ENCODE measurements around the gene TMEM132C. TPM values are rescaled to one million over a fixed set of nuclear protein-coding genes. Genes with fewer than 3 reads are reported as not detected.

Gene TMEM132C
- total and polyA plus RNA-seq, 3 donors from 2014 or later, result 2.9 to 5.5 (median 3.3) TPM

GRCh38 chr12:128290938-128291337, 24.0 kb downstream of the TMEM132C start:
- intact Hi-C loops (cut with DNase I; ENCODE audit: low total_unique reads), result no loop called here
- no peak for TF ChIP-seq CTCF (IDR thresholded peaks at IDR 0.05)
- TF ChIP-seq POLR2A (IDR thresholded peaks at IDR 0.05), result no peak
- 68 to 72% methylated on average over 6 of the region's 6 CpGs for WGBS, 2 donors

GRCh38 chr12:128298091-128298748, 31.2 kb downstream of the TMEM132C start:
- no peaks in the 10 kb centered on the region for H3K36me3 ChIP-seq (ENCODE audit: low read depth, missing control alignments)
- no peak overlapping the region for H3K27ac ChIP-seq
- no peaks in the 10 kb centered on the region for H3K4me1 ChIP-seq
- TF ChIP-seq POLR2A (IDR thresholded peaks at IDR 0.05) (no peak), CTCF (IDR thresholded peaks at IDR 0.05) (no peak)
- intact Hi-C loops (cut with DNase I; ENCODE audit: low total_unique reads), result no loop called here
- 53 to 56% methylated on average over 11 of the region's 11 CpGs for WGBS, 2 donors
- H3K27me3 ChIP-seq, result no peaks in the 10 kb centered on the region
- no peak overlapping the region for H3K4me3 ChIP-seq
- no peaks in the 10 kb centered on the region for H3K9me3 ChIP-seq
- no peak for DNase-seq

More at GRCh38 chr12:128290938-128291337, 24.0 kb downstream of the TMEM132C start:
- H3K27me3 ChIP-seq, result no peaks in the 10 kb centered on the region
- H3K36me3 ChIP-seq (ENCODE audit: low read depth, missing control alignments), result no peaks in the 10 kb centered on the region
- H3K4me1 ChIP-seq, result peaks cover 19% of the 10 kb centered on the region
- H3K4me3 ChIP-seq, result no peak overlapping the region
- H3K9me3 ChIP-seq, result no peaks in the 10 kb centered on the region
- DNase-seq, result no peak
- no peak overlapping the region for H3K27ac ChIP-seq

GRCh38 chr12:128305336-128305892, 38.4 kb downstream of the TMEM132C start:
- intact Hi-C loops (cut with DNase I; ENCODE audit: low total_unique reads), result no loop called here
- no peak for DNase-seq

GRCh38 chr12:128307791-128308190, 40.8 kb downstream of the TMEM132C start:
- Histone ChIP-seq H3K9me3 (no peaks in the 10 kb centered on the region), H3K27me3 (no peaks in the 10 kb centered on the region), H3K4me1 (no peaks in the 10 kb centered on the region), H3K36me3 (ENCODE audit: low read depth, missing control alignments) (no peaks in the 10 kb centered on the region), H3K27ac (no peak overlapping the region), H3K4me3 (no peak overlapping the region)
- no peak for TF ChIP-seq CTCF (IDR thresholded peaks at IDR 0.05)
- TF ChIP-seq POLR2A (IDR thresholded peaks at IDR 0.05), result no peak
- 76 to 83% methylated on average over 2 of the region's 2 CpGs for WGBS, 2 donors
- DNase-seq, result no peak
- intact Hi-C loops (cut with DNase I; ENCODE audit: low total_unique reads), result no loop called here

More at GRCh38 chr12:128305336-128305892, 38.4 kb downstream of the TMEM132C start:
- Histone ChIP-seq H3K36me3 (ENCODE audit: low read depth, missing control alignments) (no peaks in the 10 kb centered on the region), H3K27ac (no peak overlapping the region), H3K4me1 (no peaks in the 10 kb centered on the region), H3K27me3 (no peaks in the 10 kb centered on the region), H3K4me3 (no peak overlapping the region), H3K9me3 (no peaks in the 10 kb centered on the region)
- TF ChIP-seq CTCF (IDR thresholded peaks at IDR 0.05) (no peak), POLR2A (IDR thresholded peaks at IDR 0.05) (no peak)
- WGBS, 2 donors, result 91 to 95% methylated on average over 10 of the region's 10 CpGs

- DNase-seq, result no peak
- 67 to 69% methylated on average over 2 of the region's 2 CpGs for WGBS, 2 donors
Measured at GRCh38 chr12:128312661-128313060, 45.7 kb downstream of the TMEM132C start.

More at GRCh38 chr12:128312661-128313060, 45.7 kb downstream of the TMEM132C start:
- H3K9me3 ChIP-seq, result no peaks in the 10 kb centered on the region
- no peak overlapping the region for H3K27ac ChIP-seq
- TF ChIP-seq CTCF (IDR thresholded peaks at IDR 0.05) (no peak), POLR2A (IDR thresholded peaks at IDR 0.05) (no peak)
- H3K27me3 ChIP-seq, result no peaks in the 10 kb centered on the region
- H3K4me1 ChIP-seq, result peaks cover 7% of the 10 kb centered on the region
- H3K4me3 ChIP-seq, result no peak overlapping the region
- intact Hi-C loops (cut with DNase I; ENCODE audit: low total_unique reads), result no loop called here
- no peaks in the 10 kb centered on the region for H3K36me3 ChIP-seq (ENCODE audit: low read depth, missing control alignments)
